CD4-positive, alpha-beta memory T cell (primary cell): ENCODE results near the gene SELENON. TPM values are rescaled to one million over a fixed set of nuclear protein-coding genes. Genes with fewer than 3 reads are reported as not detected.

Source experiments
- CTCF ChIA-PET: fragments of 350-600 bp; sonication (Branson Sonifier 250); formaldehyde crosslinking; loops from one replicate; lab custom pipeline; 2021; ENCODE audit warnings: inconsistent platforms; ENCODE audit not compliant: partially characterized antibody; lab: Charles Lee
- POLR2A ChIA-PET: fragments of 350-600 bp; sonication (Branson Sonifier 250); formaldehyde crosslinking; loops from one replicate; lab custom pipeline; 2021; ENCODE audit not compliant: partially characterized antibody; lab: Charles Lee
- DNase-seq, 5 donors: peaks; one replicate each; pipeline versions ENCODE4 v3.0.0 to v3.0.0-alpha.2; 2020 to 2022; ENCODE audit warnings: mixed read lengths in 1 of 5
- H3K27ac ChIP-seq: one replicate; pipeline ENCODE4 v1.7.0; 2013; ENCODE audit warnings: low read depth, low read length
- H3K27me3 ChIP-seq: 2 replicates; pipeline ENCODE4 v1.7.0; 2013; ENCODE audit warnings: mild to moderate bottlenecking, low read length, moderate library complexity; ENCODE audit not compliant: insufficient read depth
- H3K36me3 ChIP-seq: 2 replicates; pipeline ENCODE4 v1.7.0; 2013; ENCODE audit warnings: mild to moderate bottlenecking, low read length, moderate library complexity; ENCODE audit not compliant: insufficient read depth
- H3K4me1 ChIP-seq: 2 replicates; pipeline ENCODE4 v1.7.0; 2013; ENCODE audit warnings: mild to moderate bottlenecking, low read length, moderate library complexity; ENCODE audit not compliant: insufficient read depth
- H3K4me3 ChIP-seq, 2 donors: one replicate each; pipeline ENCODE4 v1.7.0; 2013; ENCODE audit warnings: low read length in 2 of 2, mild to moderate bottlenecking in 1 of 2
- H3K9me3 ChIP-seq, 2 donors: one replicate each; pipeline ENCODE4 v1.7.0; 2013; ENCODE audit warnings: low read length in 2 of 2, control low read depth in 1 of 2; ENCODE audit not compliant: control insufficient read depth in 1 of 2
- H3K27ac Mint-ChIP-seq, 7 donors: one replicate each; pipeline ENCODE4 v1.8.0; 2020 to 2021; ENCODE audit warnings: mixed read lengths in 7 of 7, mild to moderate bottlenecking in 6 of 7, inconsistent platforms in 3 of 7, moderate library complexity in 3 of 7
- H3K27me3 Mint-ChIP-seq, 2 donors: one replicate each; pipeline ENCODE4 v1.8.0; 2020 to 2021; ENCODE audit warnings: mixed read lengths in 2 of 2
- H3K36me3 Mint-ChIP-seq, 2 donors: one replicate each; pipeline ENCODE4 v1.8.0; 2020 to 2021; ENCODE audit warnings: mixed read lengths in 2 of 2, inconsistent platforms in 1 of 2, mild to moderate bottlenecking in 1 of 2
- H3K4me1 Mint-ChIP-seq, 4 donors: one replicate each; pipeline ENCODE4 v1.8.0; 2020 to 2021; ENCODE audit warnings: mixed read lengths in 4 of 4, mild to moderate bottlenecking in 1 of 4
- H3K4me3 Mint-ChIP-seq, 8 donors: one replicate each; pipeline ENCODE4 v1.8.0; 2020 to 2021; ENCODE audit warnings: mixed read lengths in 8 of 8, mild to moderate bottlenecking in 7 of 8, moderate library complexity in 6 of 8, inconsistent platforms in 3 of 8
- H3K9me3 Mint-ChIP-seq, 8 donors: one replicate each; pipeline ENCODE4 v1.8.0; 2020 to 2021; ENCODE audit warnings: mixed read lengths in 8 of 8, mild to moderate bottlenecking in 5 of 8, inconsistent platforms in 3 of 8, moderate library complexity in 1 of 8
- intact Hi-C: fragments of 100-400 bp; cut with micrococcal nuclease; formaldehyde crosslinking; loops from one replicate; pipeline ENCODE4 v1.15.1; 2023
- polyA plus RNA-seq, 2 donors: library from polyadenylated mRNA; unstranded; fragments of 300-500 nt; fragmentation: Illumina TruSeq; gene quantifications; one replicate each; pipeline ENCODE4 v1.2.3, GENCODE V29; 2021
- total RNA-seq, 2 experiments: library from RNA; stranded (reverse); gene quantifications; one replicate each; pipeline ENCODE4 v1.2.3, GENCODE V29; 2021

SELENON gene
- total RNA-seq: 10 to 100 TPM; 24.8 to 26.2 TPM
- polyA plus RNA-seq: 1 to 10 TPM in 1 of 2 donors, under 1 TPM in 1; 0.65 to 6.5 TPM

GRCh38 chr1:25799935-25800702 lies at the start of gene SELENON:
SELENON (plus strand) TSS chr1:25800193; CDS start chr1:25800231, 38 bp downstream.
- H3K4me3 ChIP-seq: peak within 1 kb of the TSS in 1 of 2 donors; percentile 21
- peaks cover 0 to 2% of the 10 kb centered on the region in 2 donors for H3K27me3 Mint-ChIP-seq
- peak within 1 kb of the TSS; percentile 61 to 91 (median 75) for H3K27ac Mint-ChIP-seq
- DNase-seq: peak in 3 of 5 donors; percentile 23 to 35 (median 26)
- H3K4me1 Mint-ChIP-seq: peaks cover 44 to 84% (median 68%) of the 10 kb centered on the region in 4 donors
- POLR2A ChIA-PET: interaction anchor here (0.5 to 5.3 kb wide), 15 partner anchors 10 to 296 kb away, joined by 3 to 37 read pairs (median 5); partner anchors contain the start of genes LDLRAP1, MAN1C1 and MTFR1L
- no peaks in the 10 kb centered on the region for H3K9me3 ChIP-seq
- intact Hi-C loops: loop anchor here (5.0 to 10.0 kb wide), 3 partner anchors 123 to 555 kb away; partner anchors contain the start of gene RSRP1
- H3K36me3 Mint-ChIP-seq: peaks cover 3 to 4% of the 10 kb centered on the region in 2 donors
- H3K27me3 ChIP-seq: no peaks in the 10 kb centered on the region
- no peak within 1 kb of the TSS for H3K27ac ChIP-seq
- peaks cover 78% of the 10 kb centered on the region for H3K4me1 ChIP-seq
- CTCF ChIA-PET: interaction anchor here (1.3 to 13.3 kb wide), 6 partner anchors 9 to 189 kb away, joined by 4 to 218 read pairs (median 19); no protein-coding TSS in a partner anchor
- peak within 1 kb of the TSS; percentile 79 to 88 (median 82) for H3K4me3 Mint-ChIP-seq
- H3K9me3 Mint-ChIP-seq: peaks cover 0 to 3% (median 0%) of the 10 kb centered on the region in 8 donors
- no peaks in the 10 kb centered on the region for H3K36me3 ChIP-seq

GRCh38 chr1:25750923-25751605 lies 48.9 kb upstream of the SELENON start:
- H3K36me3 Mint-ChIP-seq: peaks cover 25 to 29% of the 10 kb centered on the region in 2 donors
- no peak for DNase-seq
- Histone ChIP-seq H3K27ac (no peak overlapping the region), H3K4me1 (peaks cover 12% of the 10 kb centered on the region), H3K4me3 (no peak overlapping the region), H3K36me3 (peaks cover 4% of the 10 kb centered on the region), H3K27me3 (no peaks in the 10 kb centered on the region), H3K9me3 (no peaks in the 10 kb centered on the region)
- H3K9me3 Mint-ChIP-seq: no peaks in the 10 kb centered on the region
- H3K27ac Mint-ChIP-seq: peak overlapping the region in 3 of 7 donors; percentile 3 to 43 (median 14)
- CTCF ChIA-PET: interaction anchor here (1.1 kb wide), 1 partner anchor 18 kb away, joined by 3 read pairs; no protein-coding TSS in a partner anchor
- peaks cover 18 to 40% (median 21%) of the 10 kb centered on the region in 4 donors for H3K4me1 Mint-ChIP-seq
- POLR2A ChIA-PET: no interaction called here
- intact Hi-C loops: no loop called here
- no peak overlapping the region for H3K4me3 Mint-ChIP-seq
- no peaks in the 10 kb centered on the region for H3K27me3 Mint-ChIP-seq

GRCh38 chr1:25754470-25755181 lies 45.4 kb upstream of the SELENON start:
- Histone ChIP-seq H3K4me3 (no peak overlapping the region), H3K36me3 (peaks cover 4% of the 10 kb centered on the region), H3K9me3 (no peaks in the 10 kb centered on the region), H3K4me1 (peaks cover 18% of the 10 kb centered on the region), H3K27me3 (no peaks in the 10 kb centered on the region), H3K27ac (no peak overlapping the region)
- ChIA-PET CTCF (no interaction called here), POLR2A (interaction anchor here (1.9 kb wide), 1 partner anchor 20 kb away, joined by 6 read pairs; no protein-coding TSS in a partner anchor)
- Mint-ChIP-seq H3K27me3 (no peaks in the 10 kb centered on the region), H3K4me3 (peak overlapping the region in 4 of 8 donors; percentile 15 to 41 (median 37)), H3K27ac (peak overlapping the region; percentile 46 to 84 (median 68)), H3K36me3 (peaks cover 29 to 31% of the 10 kb centered on the region in 2 donors), H3K4me1 (peaks cover 21 to 49% (median 22%) of the 10 kb centered on the region in 4 donors), H3K9me3 (no peaks in the 10 kb centered on the region)
- intact Hi-C loops: loop anchor here (2.0 kb wide), 1 partner anchor 20 kb away; no protein-coding TSS in a partner anchor
- no peak for DNase-seq

- Histone ChIP-seq H3K27me3 (no peaks in the 10 kb centered on the region), H3K4me3 (no peak overlapping the region), H3K27ac (no peak overlapping the region), H3K4me1 (peaks cover 18% of the 10 kb centered on the region), H3K36me3 (peaks cover 6% of the 10 kb centered on the region), H3K9me3 (no peaks in the 10 kb centered on the region)
- DNase-seq: no peak
- H3K27me3 Mint-ChIP-seq: no peaks in the 10 kb centered on the region
- intact Hi-C loops: loop anchor here (2.0 kb wide), 1 partner anchor 19 kb away; no protein-coding TSS in a partner anchor
- CTCF ChIA-PET: no interaction called here
- H3K36me3 Mint-ChIP-seq: peaks cover 31 to 40% of the 10 kb centered on the region in 2 donors
- POLR2A ChIA-PET: interaction anchor here (1.9 kb wide), 1 partner anchor 19 kb away, joined by 6 read pairs; no protein-coding TSS in a partner anchor
- peak overlapping the region in 4 of 7 donors; percentile 47 to 72 (median 68) for H3K27ac Mint-ChIP-seq
- H3K4me1 Mint-ChIP-seq: peaks cover 21 to 49% (median 22%) of the 10 kb centered on the region in 4 donors
- no peaks in the 10 kb centered on the region for H3K9me3 Mint-ChIP-seq
- H3K4me3 Mint-ChIP-seq: no peak overlapping the region
Measured at GRCh38 chr1:25755475-25756125, 44.4 kb upstream of the SELENON start.

- H3K4me1 ChIP-seq: peaks cover 18% of the 10 kb centered on the region
- intact Hi-C loops: no loop called here
- no peaks in the 10 kb centered on the region for H3K27me3 ChIP-seq
- Mint-ChIP-seq H3K27me3 (no peaks in the 10 kb centered on the region), H3K9me3 (no peaks in the 10 kb centered on the region), H3K4me1 (peaks cover 17 to 44% (median 20%) of the 10 kb centered on the region in 4 donors), H3K4me3 (no peak overlapping the region), H3K27ac (peak overlapping the region in 6 of 7 donors; percentile 47 to 77 (median 64)), H3K36me3 (peaks cover 28 to 37% of the 10 kb centered on the region in 2 donors)
- no peak overlapping the region for H3K27ac ChIP-seq
- POLR2A ChIA-PET: interaction anchor here (1.9 kb wide), 1 partner anchor 19 kb away, joined by 6 read pairs; no protein-coding TSS in a partner anchor
- no peak for DNase-seq
- CTCF ChIA-PET: no interaction called here
- no peaks in the 10 kb centered on the region for H3K9me3 ChIP-seq
- H3K36me3 ChIP-seq: peaks cover 10% of the 10 kb centered on the region
- no peak overlapping the region for H3K4me3 ChIP-seq
Measured at GRCh38 chr1:25756215-25756614, 43.8 kb upstream of the SELENON start.

GRCh38 chr1:25757151-25757845 lies 42.7 kb upstream of the SELENON start:
- DNase-seq: no peak
- ChIA-PET CTCF (interaction anchor here (1.1 kb wide), 1 partner anchor 40 kb away, joined by 3 read pairs; no protein-coding TSS in a partner anchor), POLR2A (interaction anchor here (2.3 kb wide), 1 partner anchor 17 kb away, joined by 13 read pairs; no protein-coding TSS in a partner anchor)
- no peaks in the 10 kb centered on the region for H3K27me3 ChIP-seq
- H3K36me3 ChIP-seq: peaks cover 10% of the 10 kb centered on the region
- H3K27ac Mint-ChIP-seq: peak overlapping the region in 3 of 7 donors; percentile 15 to 57 (median 20)
- H3K27me3 Mint-ChIP-seq: no peaks in the 10 kb centered on the region
- no peak overlapping the region for H3K27ac ChIP-seq
- peaks cover 16 to 35% (median 20%) of the 10 kb centered on the region in 4 donors for H3K4me1 Mint-ChIP-seq
- no peaks in the 10 kb centered on the region for H3K9me3 Mint-ChIP-seq
- H3K4me3 ChIP-seq: no peak overlapping the region
- H3K4me1 ChIP-seq: peaks cover 18% of the 10 kb centered on the region
- H3K9me3 ChIP-seq: no peaks in the 10 kb centered on the region
- H3K36me3 Mint-ChIP-seq: peaks cover 23 to 30% of the 10 kb centered on the region in 2 donors
- no peak overlapping the region for H3K4me3 Mint-ChIP-seq
- intact Hi-C loops: no loop called here
